GM12878 (cell line): Measurements from ENCODE around the gene MESP2. TPM values are rescaled to one million over a fixed set of nuclear protein-coding genes. Genes with fewer than 3 reads are reported as not detected.

Source experiments
- ATAC-seq: fragments of 200-7000 bp; cut with Tn5 transposase; 3 replicates; pipeline ENCODE4 v1.9.1; 2020; ENCODE audit warnings: mild to moderate bottlenecking, moderate library complexity
- BruUV-seq: library from RNA; stranded (reverse); fragments of 400-500 nt; replicated peaks from 2 replicates; lab custom pipeline; 2021; lab: Mats Ljungman, UMichigan
- CTCF ChIA-PET: fragments of 300-600 bp; sonication (Branson Sonifier 250); formaldehyde crosslinking; extraction: SDS; loops from one replicate; lab custom pipeline; 2021; ENCODE audit warnings: inconsistent platforms; lab: Yijun Ruan, JAX
- POLR2A ChIA-PET: fragments of 350-600 bp; formaldehyde crosslinking; extraction: SDS; loops from one replicate; lab custom pipeline; 2021; ENCODE audit warnings: inconsistent platforms; lab: Charles Lee
- RAD21 ChIA-PET: fragments of 300-600 bp; sonication (Branson Sonifier 250); formaldehyde crosslinking; loops from one replicate; lab custom pipeline; 2023; ENCODE audit warnings: antibody characterized with exemption; ENCODE audit not compliant: unreplicated experiment; lab: Charles Lee
- SMC1A ChIA-PET: fragments of 300-600 bp; sonication (Branson Sonifier 250); formaldehyde crosslinking; loops from one replicate; lab custom pipeline; 2023; ENCODE audit not compliant: unreplicated experiment, uncharacterized antibody; lab: Charles Lee
- DNase-seq: peaks from one replicate; pipeline ENCODE4 v3.0.0-alpha.2; 2011; ENCODE audit warnings: low read depth, low spot score
- FAIRE-seq: peaks from 3 replicates; lab custom pipeline; 2011; peaks lifted over from hg19 to GRCh38; lab: Jason Lieb, UNC
- H2AFZ ChIP-seq: 2 replicates; pipeline ENCODE4 v1.6.0; 2011; ENCODE audit warnings: low read depth, low read length, control low read depth; ENCODE audit not compliant: control insufficient read depth
- H3K27ac ChIP-seq: 2 replicates; pipeline ENCODE4 v1.5.1; 2011; ENCODE audit warnings: control low read depth; ENCODE audit not compliant: control insufficient read depth, insufficient read depth
- H3K27me3 ChIP-seq, 2 experiments: replicated peaks in 1 of 2; 2 replicates each; pipeline versions ENCODE4 v1.6.0 to v1.6.1; 2011; ENCODE audit warnings: low read length in 1 of 2; ENCODE audit not compliant: control insufficient read depth in 2 of 2, insufficient read depth in 2 of 2
- H3K36me3 ChIP-seq, 2 experiments: 2 replicates each; pipeline ENCODE4 v1.5.1; 2011; ENCODE audit warnings: low read length in 1 of 2; ENCODE audit not compliant: control insufficient read depth in 2 of 2, insufficient read depth in 2 of 2
- H3K4me1 ChIP-seq: 2 replicates; pipeline ENCODE4 v1.6.1; 2011; ENCODE audit warnings: mild to moderate bottlenecking, low read length, moderate library complexity, mixed read lengths; ENCODE audit not compliant: control insufficient read depth, insufficient read depth
- H3K4me2 ChIP-seq: 2 replicates; pipeline ENCODE4 v1.6.0; 2011; ENCODE audit warnings: control low read depth; ENCODE audit not compliant: control insufficient read depth, insufficient read depth
- H3K4me3 ChIP-seq: fragments of 200-600 bp; sonication (generic); 2 replicates; pipeline ENCODE4 v1.5.1; 2016
- H3K79me2 ChIP-seq: 2 replicates; pipeline ENCODE4 v1.6.0; 2011; ENCODE audit warnings: low read length; ENCODE audit not compliant: control insufficient read depth, insufficient read depth
- H3K9ac ChIP-seq: 2 replicates; pipeline ENCODE4 v1.8.0; 2011; ENCODE audit warnings: low read length, control low read depth, mixed read lengths; ENCODE audit not compliant: control insufficient read depth, insufficient read depth
- H3K9me3 ChIP-seq: replicated peaks from 3 replicates; pipeline ENCODE4 v1.5.1; 2011; ENCODE audit warnings: mild to moderate bottlenecking, low read length; ENCODE audit not compliant: control insufficient read depth, insufficient read depth
- H4K20me1 ChIP-seq: 2 replicates; pipeline ENCODE4 v1.6.0; 2011; ENCODE audit not compliant: control insufficient read depth, insufficient read depth
- CBFB ChIP-seq: IDR thresholded peaks from 2 replicates; pipeline ENCODE4 v1.6.1; 2016; ENCODE audit warnings: antibody characterized with exemption, low read depth
- CHD4 ChIP-seq: fragments of 200-600 bp; sonication (generic); IDR thresholded peaks from 2 replicates; pipeline ENCODE4 v1.6.1; 2016; ENCODE audit warnings: mild to moderate bottlenecking
- CTCF ChIP-seq, 3 experiments: IDR thresholded peaks in 2 of 3; conservative IDR thresholded peaks in 1 of 3; 2 replicates each; pipeline ENCODE4 v1.5.1; 2011; ENCODE audit warnings: low read depth in 3 of 3, low read length in 3 of 3, mild to moderate bottlenecking in 3 of 3, control low read depth in 2 of 3, moderate library complexity in 2 of 3, inconsistent platforms in 1 of 3, mixed read lengths in 1 of 3; ENCODE audit not compliant: control insufficient read depth in 2 of 3, insufficient read depth in 1 of 3; ENCODE audit errors: extremely low read depth in 1 of 3
- HDAC6 ChIP-seq: fragments of 200-600 bp; sonication (generic); IDR thresholded peaks from one replicate; pipeline ENCODE4 v1.8.0; 2017; ENCODE audit warnings: antibody characterized with exemption; ENCODE audit not compliant: unreplicated experiment
- IKZF1 ChIP-seq: fragments of 450-650 bp; conservative IDR thresholded peaks from 2 replicates; pipeline ENCODE4 v1.6.1; 2017; ENCODE audit warnings: antibody characterized with exemption, mild to moderate bottlenecking
- PML ChIP-seq: IDR thresholded peaks from 2 replicates; pipeline ENCODE4 v1.6.1; 2012; ENCODE audit warnings: low read length, inconsistent platforms
- RAD21 ChIP-seq: IDR thresholded peaks from 2 replicates; pipeline ENCODE4 v1.6.1; 2011; ENCODE audit warnings: mild to moderate bottlenecking, low read depth, low read length, moderate library complexity; ENCODE audit not compliant: insufficient read depth
- REST ChIP-seq: IDR thresholded peaks from 2 replicates; pipeline ENCODE4 v1.6.1; 2012; ENCODE audit warnings: mild to moderate bottlenecking, low read depth, low read length
- RUNX3 ChIP-seq: IDR thresholded peaks from 2 replicates; pipeline ENCODE4 v1.6.1; 2012; ENCODE audit warnings: low read length, inconsistent platforms
- SMAD1 ChIP-seq: fragments of 450-650 bp; IDR thresholded peaks from 2 replicates; pipeline ENCODE4 v1.6.1; 2018; ENCODE audit warnings: mild to moderate bottlenecking, low read depth; ENCODE audit not compliant: partially characterized antibody
- SMARCA5 ChIP-seq: fragments of 450-650 bp; IDR thresholded peaks from 2 replicates; pipeline ENCODE4 v1.6.1; 2017; ENCODE audit warnings: mild to moderate bottlenecking
- SMC3 ChIP-seq: IDR thresholded peaks from 2 replicates; pipeline ENCODE4 v1.6.1; 2011; ENCODE audit warnings: low read length, improper control_type of control experiment, borderline replicate concordance
- SP1 ChIP-seq: IDR thresholded peaks from one replicate; pipeline ENCODE4 v1.6.1; 2011; ENCODE audit warnings: low read depth, low read length
- YY1 ChIP-seq: IDR thresholded peaks from 2 replicates; pipeline ENCODE4 v1.6.1; 2011; ENCODE audit warnings: low read depth, mild to moderate bottlenecking, low read length
- WGBS: methylation state at CpG from one replicate; pipeline ENCODE4 v1.1.6; 2016; ENCODE audit warnings: low lambda C conversion rate; ENCODE audit not compliant: insufficient replicate concordance, insufficient coverage; ENCODE audit errors: missing lambda C conversion rate; 5-methylcytosine and 5-hydroxymethylcytosine counted together
- in situ Hi-C: fragments of 300-500 bp; cut with MboI; formaldehyde crosslinking; loops from 9 replicates; pipeline ENCODE4 v1.14.3; 2018; ENCODE audit warnings: mixed read lengths
- intact Hi-C: fragments of 100-400 bp; cut with micrococcal nuclease; formaldehyde crosslinking; loops from one replicate; pipeline ENCODE4 v1.14.2; 2022; ENCODE audit not compliant: unreplicated experiment
- polyA plus RNA-seq, 11 experiments: library from polyadenylated mRNA; depleted of rRNA in 4 of 11; unstranded in 6 of 11; stranded (reverse) in 5 of 11; fragments of >200 nt; fragmentation: Nextera tagmentation in 4 of 11; fragmentation: Illumina TruSeq in 1 of 11; extraction: Ambion mirVana in 4 of 11; extraction: Trizol in 1 of 11; gene quantifications; 1 replicate in 1 of 11; 2 replicates in 10 of 11; pipeline versions ENCODE4 v1.2.1 to v1.2.3, GENCODE V29; 2011 to 2016; ENCODE audit warnings: inconsistent platforms in 2 of 11, missing spikeins in 2 of 11, low read depth in 1 of 11
- total RNA-seq, 4 experiments: library from RNA; depleted of rRNA in 3 of 4; stranded (reverse); fragments of >200 nt in 3 of 4; fragmentation: Illumina TruSeq in 1 of 4; extraction: Trizol in 1 of 4; gene quantifications; 2 replicates each; pipeline versions ENCODE4 v1.2.1 to v1.2.3, GENCODE V29; 2013 to 2021

MESP2 gene
- total and polyA plus RNA-seq, 10 of the 15 experiments (the other 5 are each of a cell fraction or from before 2014, with no cell fraction given), result 0.04 TPM; not detected in 9

GRCh38 chr15:89760303-89761008 lies 15.7 kb upstream of the MESP2 start:
- ChIA-PET SMC1A (interaction anchor here (0.5 to 7.9 kb wide), 22 partner anchors 9 to 583 kb away, joined by 3 to 132 read pairs (median 5); no protein-coding TSS in a partner anchor), CTCF (interaction anchor here (0.6 to 11.4 kb wide), 43 partner anchors 8 to 1767 kb away, joined by 3 to 380 read pairs (median 5); partner anchors contain the start of genes MESP1 and MESP2), POLR2A (interaction anchor here (1.1 to 1.9 kb wide), 3 partner anchors 10 to 114 kb away, joined by 3 to 7 read pairs (median 6); partner anchors contain the start of gene MESP1), RAD21 (interaction anchor here (0.5 to 7.9 kb wide), 21 partner anchors 13 to 342 kb away, joined by 3 to 179 read pairs (median 4); partner anchors contain the start of gene IDH2)
- BruUV-seq, result no TSS peak
- intact Hi-C loops, result loop anchor here (1.0 to 10.0 kb wide), 3 partner anchors 115 to 324 kb away; no protein-coding TSS in a partner anchor
- Histone ChIP-seq H2AFZ (peak overlapping the region; percentile 17; the same call in 1 of the 2 replicates), H3K9ac (no peak overlapping the region), H3K79me2 (no peaks in the 10 kb centered on the region), H3K27ac (no peak overlapping the region), H3K4me3 (no peak overlapping the region), H3K9me3 (no peaks in the 10 kb centered on the region), H3K4me1 (peaks cover 11% of the 10 kb centered on the region), H4K20me1 (no peaks in the 10 kb centered on the region), H3K4me2 (no peak overlapping the region), H3K27me3 (no peaks in the 10 kb centered on the region), H3K36me3 (no peaks in the 10 kb centered on the region)
- DNase-seq (no peak), FAIRE-seq (peak; percentile 88), ATAC-seq (peak; percentile 97)
- in situ Hi-C loops, result no loop called here
- TF ChIP-seq SMARCA5 (peak; percentile 55; the same call in 1 of the 2 replicates), CHD4 (no peak), PML (no peak), SMC3 (peak; percentile 82), IKZF1 (0 out of 2 replicates have a peak, but pooled peaks have one; percentile 28), RAD21 (peak; percentile 94), CBFB (peak; percentile 66; the same call in 1 of the 2 replicates), RUNX3 (peak; percentile 90), CTCF (IDR thresholded peaks at IDR 0.05 in 2 of 3, conservative IDR thresholded peaks at IDR 0.05 in 1 of 3; ENCODE audit: control insufficient read depth in 2 of 3, extremely low read depth in 1 of 3, insufficient read depth in 1 of 3, low read depth in 3 of 3, low read length in 3 of 3) (peak; percentile 93 to 97 (median 97)), REST (peak; percentile 70), HDAC6 (no peak), SP1 (no peak), YY1 (peak; percentile 55; the same call in 1 of the 2 replicates), SMAD1 (no peak)
- WGBS, result 26% methylated on average over 15 of the region's 16 CpGs
